ENCODE measurements around the gene NTM.

The NTM gene

DNA sequence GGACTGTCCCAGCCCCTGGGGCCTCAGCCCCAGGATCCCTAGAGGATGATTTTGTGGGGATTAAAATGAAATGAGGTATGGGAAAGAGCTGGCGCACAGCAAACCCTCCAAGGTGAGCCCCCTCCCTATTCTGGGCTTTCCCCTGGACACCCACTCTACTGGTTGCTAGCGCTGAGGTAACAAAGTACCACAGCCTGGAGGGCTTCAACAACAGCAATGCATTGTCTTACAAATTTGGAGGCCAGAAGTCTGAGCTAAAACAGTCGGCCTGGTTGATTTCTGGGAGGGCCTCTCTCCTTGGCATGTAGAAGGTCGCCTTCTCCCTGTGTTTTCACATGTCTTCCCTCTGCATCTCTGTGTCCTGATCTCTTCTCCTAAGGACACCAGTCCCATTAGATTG, 913.6 kb downstream of the NTM start:
- TF ChIP-seq ZNF266 (tag by site-specific recombination; IDR thresholded peaks at IDR 0.05; ENCODE audit: low read depth) (no peak), ZNF544 (tag by site-specific recombination; IDR thresholded peaks at IDR 0.05) (no peak), SETDB1 (IDR thresholded peaks at IDR 0.05; ENCODE audit: insufficient read length, low read length) (no peak), ZNF518A (tag by site-specific recombination; conservative IDR thresholded peaks at IDR 0.05; ENCODE audit: low read depth) (no peak), KLF17 (tag by site-specific recombination; IDR thresholded peaks at IDR 0.05) (no peak), ZNF664 (tag by site-specific recombination; IDR thresholded peaks at IDR 0.05) (no peak), ZNF843 (tag by site-specific recombination; IDR thresholded peaks at IDR 0.05) (no peak), ZFP69B (tag by site-specific recombination; IDR thresholded peaks at IDR 0.05) (no peak), PATZ1 (tag by site-specific recombination; IDR thresholded peaks at IDR 0.05) (no peak), ZNF548 (tag by site-specific recombination; IDR thresholded peaks at IDR 0.05) (no peak), ZNF114 (tag by site-specific recombination; IDR thresholded peaks at IDR 0.05) (no peak), ZNF132 (tag by site-specific recombination; IDR thresholded peaks at IDR 0.05; ENCODE audit: borderline replicate concordance) (no peak), ZNF157 (tag by site-specific recombination; IDR thresholded peaks at IDR 0.05) (no peak), ZNF362 (tag by site-specific recombination; IDR thresholded peaks at IDR 0.05) (no peak), ZNF600 (tag by site-specific recombination; IDR thresholded peaks at IDR 0.05) (no peak)
- TF ChIP-seq, protein P1, sequence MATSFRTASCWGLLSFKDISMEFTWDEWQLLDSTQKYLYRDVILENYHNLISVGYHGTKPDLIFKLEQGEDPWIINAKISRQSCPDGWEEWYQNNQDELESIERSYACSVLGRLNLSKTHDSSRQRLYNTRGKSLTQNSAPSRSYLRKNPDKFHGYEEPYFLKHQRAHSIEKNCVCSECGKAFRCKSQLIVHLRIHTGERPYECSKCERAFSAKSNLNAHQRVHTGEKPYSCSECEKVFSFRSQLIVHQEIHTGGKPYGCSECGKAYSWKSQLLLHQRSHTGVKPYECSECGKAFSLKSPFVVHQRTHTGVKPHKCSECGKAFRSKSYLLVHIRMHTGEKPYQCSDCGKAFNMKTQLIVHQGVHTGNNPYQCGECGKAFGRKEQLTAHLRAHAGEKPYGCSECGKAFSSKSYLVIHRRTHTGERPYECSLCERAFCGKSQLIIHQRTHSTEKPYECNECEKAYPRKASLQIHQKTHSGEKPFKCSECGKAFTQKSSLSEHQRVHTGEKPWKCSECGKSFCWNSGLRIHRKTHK (tag by site-specific recombination; IDR thresholded peaks at IDR 0.05): no peak
- no peaks in the 10 kb centered on the region for H3K36me3 ChIP-seq (ENCODE audit: control insufficient read depth in 2 of 2, insufficient read depth in 1 of 2, low read length in 2 of 2)
- ChIA-PET CTCF (no interaction called here), POLR2A (no interaction called here)
- no peaks in the 10 kb centered on the region for H3K9me3 ChIP-seq (ENCODE audit: control insufficient read depth, insufficient read depth, low read depth, low read length)
- H3K4me1 ChIP-seq (ENCODE audit: control insufficient read depth, insufficient read depth, low read length): no peaks in the 10 kb centered on the region
- no peak overlapping the region for H3K27ac ChIP-seq (ENCODE audit: extremely low read depth, low read depth, low read length)
- H3K4me3 ChIP-seq (ENCODE audit: low read depth, low read length): no peak overlapping the region

Data from HEK293 (cell line).